ENCODE data around the gene ECE1.

DNA sequence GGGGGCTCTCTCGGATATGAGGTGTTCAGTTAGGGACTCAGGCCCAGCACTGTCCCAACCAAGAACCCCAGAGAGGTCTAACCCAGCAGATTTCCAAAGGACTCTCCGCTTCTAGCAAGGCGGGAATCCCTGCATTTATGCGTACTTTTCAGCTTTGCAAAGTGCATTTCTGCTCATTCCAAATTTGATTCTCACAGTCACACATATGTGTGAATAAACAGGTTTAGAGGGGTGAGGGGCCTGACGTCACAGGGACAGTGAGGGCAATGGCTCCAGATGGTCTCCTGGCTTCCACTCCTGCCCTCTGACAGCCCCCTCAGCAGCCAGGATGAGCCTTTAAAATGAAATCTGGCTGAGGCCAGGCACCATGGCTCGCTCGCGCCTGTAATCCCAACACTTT is 921 bp upstream of the ECE1 start:
- TF ChIP-seq, protein P1, sequence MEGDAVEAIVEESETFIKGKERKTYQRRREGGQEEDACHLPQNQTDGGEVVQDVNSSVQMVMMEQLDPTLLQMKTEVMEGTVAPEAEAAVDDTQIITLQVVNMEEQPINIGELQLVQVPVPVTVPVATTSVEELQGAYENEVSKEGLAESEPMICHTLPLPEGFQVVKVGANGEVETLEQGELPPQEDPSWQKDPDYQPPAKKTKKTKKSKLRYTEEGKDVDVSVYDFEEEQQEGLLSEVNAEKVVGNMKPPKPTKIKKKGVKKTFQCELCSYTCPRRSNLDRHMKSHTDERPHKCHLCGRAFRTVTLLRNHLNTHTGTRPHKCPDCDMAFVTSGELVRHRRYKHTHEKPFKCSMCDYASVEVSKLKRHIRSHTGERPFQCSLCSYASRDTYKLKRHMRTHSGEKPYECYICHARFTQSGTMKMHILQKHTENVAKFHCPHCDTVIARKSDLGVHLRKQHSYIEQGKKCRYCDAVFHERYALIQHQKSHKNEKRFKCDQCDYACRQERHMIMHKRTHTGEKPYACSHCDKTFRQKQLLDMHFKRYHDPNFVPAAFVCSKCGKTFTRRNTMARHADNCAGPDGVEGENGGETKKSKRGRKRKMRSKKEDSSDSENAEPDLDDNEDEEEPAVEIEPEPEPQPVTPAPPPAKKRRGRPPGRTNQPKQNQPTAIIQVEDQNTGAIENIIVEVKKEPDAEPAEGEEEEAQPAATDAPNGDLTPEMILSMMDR (conservative IDR thresholded peaks at IDR 0.05; ENCODE audit: low read depth, low read length): no peak
- TF ChIP-seq BHLHE40 (IDR thresholded peaks at IDR 0.05; ENCODE audit: low read depth, low read length) (no peak), POLR2A (IDR thresholded peaks at IDR 0.05; ENCODE audit: low read depth, low read length) (no peak), MAZ (IDR thresholded peaks at IDR 0.05; ENCODE audit: borderline replicate concordance, low read depth, low read length) (no peak), RAD21 (IDR thresholded peaks at IDR 0.05; ENCODE audit: low read length) (no peak), CHD1 (IDR thresholded peaks at IDR 0.05; ENCODE audit: low read depth, low read length) (no peak), RCOR1 (IDR thresholded peaks at IDR 0.05; ENCODE audit: insufficient replicate concordance, low read length) (no peak), FOS (IDR thresholded peaks at IDR 0.05; ENCODE audit: low read depth, low read length) (no peak), CEBPB (IDR thresholded peaks at IDR 0.05; ENCODE audit: low read depth, low read length) (no peak), MXI1 (IDR thresholded peaks at IDR 0.05; ENCODE audit: borderline replicate concordance, low read depth, low read length) (no peak), RFX5 (IDR thresholded peaks at IDR 0.05; ENCODE audit: low read depth, low read length) (no peak)
- TF ChIP-seq, protein P2, sequence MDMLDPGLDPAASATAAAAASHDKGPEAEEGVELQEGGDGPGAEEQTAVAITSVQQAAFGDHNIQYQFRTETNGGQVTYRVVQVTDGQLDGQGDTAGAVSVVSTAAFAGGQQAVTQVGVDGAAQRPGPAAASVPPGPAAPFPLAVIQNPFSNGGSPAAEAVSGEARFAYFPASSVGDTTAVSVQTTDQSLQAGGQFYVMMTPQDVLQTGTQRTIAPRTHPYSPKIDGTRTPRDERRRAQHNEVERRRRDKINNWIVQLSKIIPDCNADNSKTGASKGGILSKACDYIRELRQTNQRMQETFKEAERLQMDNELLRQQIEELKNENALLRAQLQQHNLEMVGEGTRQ (IDR thresholded peaks at IDR 0.05; ENCODE audit: low read depth, low read length): no peak

All from IMR-90 (cell line).